Mucosa of stomach (tissue), 1 donor: ENCODE results near the gene DMRT3.

Experiments used
- H3K27me3 ChIP-seq: one replicate; pipeline ENCODE4 v1.7.0; 2013; ENCODE audit warnings: mild to moderate bottlenecking, low read length; ENCODE audit not compliant: control insufficient read depth, insufficient read depth
- H3K36me3 ChIP-seq: one replicate; pipeline ENCODE4 v1.7.0; 2013; ENCODE audit warnings: low read length; ENCODE audit not compliant: control insufficient read depth, insufficient read depth
- H3K4me1 ChIP-seq: one replicate; pipeline ENCODE4 v1.7.0; 2013; ENCODE audit warnings: mild to moderate bottlenecking, low read length; ENCODE audit not compliant: control insufficient read depth, insufficient read depth
- H3K4me3 ChIP-seq: one replicate; pipeline ENCODE4 v1.7.0; 2013; ENCODE audit warnings: low read length
- H3K9ac ChIP-seq: one replicate; pipeline ENCODE4 v1.7.0; 2013; ENCODE audit warnings: mild to moderate bottlenecking, low read length, moderate library complexity
- H3K9me3 ChIP-seq: one replicate; pipeline ENCODE4 v1.7.0; 2013; ENCODE audit warnings: mild to moderate bottlenecking, low read length, moderate library complexity; ENCODE audit not compliant: control insufficient read depth
- donor health status: Pancreatic carcinoma.

DMRT3 gene

DNA sequence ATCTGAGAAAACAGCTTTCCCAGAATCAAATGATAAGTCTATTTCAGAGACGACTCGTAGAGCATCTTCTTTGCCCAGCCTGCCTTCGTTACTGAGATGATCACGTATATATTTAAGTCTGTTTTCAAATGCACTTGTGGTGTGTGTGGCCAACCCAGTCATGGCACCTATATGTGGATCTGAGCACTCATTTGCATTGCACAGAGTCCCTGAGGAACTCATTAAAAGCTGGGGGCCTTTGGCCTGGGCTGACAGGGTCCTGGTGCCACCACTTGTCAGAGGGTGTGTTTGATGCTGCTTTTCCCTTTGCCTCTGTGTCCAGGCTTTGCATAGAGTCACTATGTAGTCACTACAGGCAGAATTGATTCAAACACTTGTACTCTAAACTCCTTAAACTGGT, 17.4 kb upstream of the DMRT3 start:
- Histone ChIP-seq H3K4me1 (no peaks in the 10 kb centered on the region), H3K9me3 (no peaks in the 10 kb centered on the region), H3K27me3 (peaks cover 17% of the 10 kb centered on the region), H3K36me3 (no peaks in the 10 kb centered on the region), H3K9ac (no peak overlapping the region), H3K4me3 (no peak overlapping the region)

DNA sequence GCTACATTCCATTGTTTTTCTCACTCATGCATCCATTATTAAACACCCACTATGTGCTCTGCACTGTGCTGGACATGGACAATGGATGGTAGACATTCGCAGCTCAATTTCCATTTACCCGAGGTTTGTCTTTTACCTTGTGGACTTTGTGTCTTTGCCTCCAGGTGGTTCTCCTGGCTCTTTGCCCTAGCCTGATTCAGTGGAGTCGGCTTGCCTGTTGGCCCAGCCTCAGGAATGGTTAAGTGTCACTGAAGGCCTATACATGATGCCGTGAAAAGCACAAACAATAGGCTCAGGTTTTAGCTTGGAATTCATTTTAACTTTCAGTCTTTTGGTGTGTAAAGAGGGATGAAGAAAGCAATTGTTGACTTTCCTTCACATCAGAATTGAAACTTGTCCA, 16.5 kb upstream of the DMRT3 start:
- Histone ChIP-seq H3K4me3 (no peak overlapping the region), H3K9ac (no peak overlapping the region), H3K9me3 (no peaks in the 10 kb centered on the region), H3K36me3 (no peaks in the 10 kb centered on the region), H3K27me3 (peaks cover 25% of the 10 kb centered on the region), H3K4me1 (no peaks in the 10 kb centered on the region)

DNA sequence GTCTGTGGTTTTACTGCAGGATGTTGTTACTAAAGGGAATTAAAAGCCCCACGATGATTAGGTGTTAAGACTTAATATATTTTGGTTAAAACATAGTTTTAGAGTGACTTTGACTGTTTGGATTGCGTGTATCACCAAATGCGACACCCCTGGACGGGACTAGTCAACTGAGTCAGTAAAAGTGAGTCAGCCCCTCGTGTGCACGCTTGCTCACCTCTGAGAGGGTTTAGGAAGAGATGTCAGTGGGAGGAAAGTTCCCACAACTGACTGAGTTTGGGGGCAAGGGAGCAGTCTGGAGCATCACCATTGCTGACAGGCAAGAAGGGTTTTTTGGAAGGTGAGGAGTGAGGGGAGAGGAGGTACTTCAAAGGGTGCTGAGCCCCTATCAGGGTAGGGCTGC, 14.4 kb upstream of the DMRT3 start:
- H3K4me1 ChIP-seq = no peaks in the 10 kb centered on the region
- H3K27me3 ChIP-seq = peaks cover 42% of the 10 kb centered on the region
- H3K9me3 ChIP-seq = no peaks in the 10 kb centered on the region
- H3K9ac ChIP-seq = no peak overlapping the region
- no peaks in the 10 kb centered on the region for H3K36me3 ChIP-seq
- H3K4me3 ChIP-seq = no peak overlapping the region

DNA sequence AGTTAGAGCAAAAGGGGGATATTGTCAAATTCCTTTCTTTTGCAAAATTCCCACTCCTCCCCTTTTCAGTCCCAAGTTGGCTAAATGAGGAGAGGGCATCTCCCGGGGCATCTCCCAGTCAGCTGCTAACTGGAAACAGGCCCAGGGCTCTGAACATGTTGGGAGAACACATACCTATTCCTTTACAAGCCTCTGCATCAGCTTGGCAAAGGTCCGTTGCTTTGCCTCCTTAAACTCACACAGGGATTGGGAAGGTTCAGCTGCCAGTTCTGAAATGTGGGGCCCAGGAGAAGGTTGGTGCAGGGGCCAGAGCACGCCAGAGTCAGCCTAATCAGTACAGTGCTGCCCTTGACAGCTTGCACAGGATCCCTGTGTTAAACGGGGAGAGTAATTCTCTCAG, 11.0 kb upstream of the DMRT3 start:
- Histone ChIP-seq H3K4me3 (no peak overlapping the region), H3K9ac (no peak overlapping the region), H3K36me3 (no peaks in the 10 kb centered on the region), H3K4me1 (peaks cover 4% of the 10 kb centered on the region), H3K27me3 (peaks cover 73% of the 10 kb centered on the region), H3K9me3 (no peaks in the 10 kb centered on the region)

DNA sequence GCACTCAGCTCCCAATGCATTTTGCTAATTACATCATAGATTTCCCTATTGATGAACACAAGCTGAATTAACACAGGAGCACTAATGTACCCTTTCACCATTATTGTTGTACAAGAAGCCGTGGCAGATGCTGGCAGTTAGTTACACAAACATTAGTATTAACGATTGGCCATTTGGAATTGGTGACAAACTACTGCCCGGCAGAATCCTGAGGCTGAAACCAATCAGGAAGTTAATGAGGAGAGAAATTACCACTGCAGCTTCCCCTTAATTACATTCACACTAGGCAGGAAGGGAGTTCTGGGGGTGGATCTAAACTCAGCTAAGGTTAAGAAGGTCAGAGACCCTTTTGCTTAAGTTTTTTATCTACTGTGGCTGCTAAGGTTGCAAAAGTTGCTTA, 9.6 kb upstream of the DMRT3 start:
- Histone ChIP-seq H3K9ac (no peak overlapping the region), H3K27me3 (peaks cover 76% of the 10 kb centered on the region), H3K4me3 (no peak overlapping the region), H3K9me3 (no peaks in the 10 kb centered on the region), H3K4me1 (peaks cover 7% of the 10 kb centered on the region), H3K36me3 (no peaks in the 10 kb centered on the region)

DNA sequence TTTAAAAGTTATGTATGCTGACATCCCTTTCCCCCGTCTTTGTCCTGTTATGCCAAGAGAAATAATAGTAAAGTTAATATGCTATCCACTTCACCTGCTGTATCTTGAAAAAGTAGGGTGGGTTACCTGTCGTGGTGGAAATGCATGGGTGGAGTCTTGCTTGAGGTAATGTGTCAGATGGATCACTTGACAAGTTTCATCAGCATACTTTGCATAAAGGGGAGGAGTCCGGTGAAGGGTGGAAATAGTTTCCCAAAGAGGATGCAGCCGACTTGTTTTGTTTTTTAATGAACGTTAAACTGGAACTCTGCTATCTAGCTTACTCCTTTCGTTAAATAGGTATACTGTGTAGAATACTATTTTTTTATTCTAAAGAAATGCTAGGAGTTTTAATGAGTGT, 9.0 kb upstream of the DMRT3 start:
- H3K4me3 ChIP-seq = no peak overlapping the region
- H3K9me3 ChIP-seq = no peaks in the 10 kb centered on the region
- H3K4me1 ChIP-seq = peaks cover 12% of the 10 kb centered on the region
- H3K36me3 ChIP-seq = no peaks in the 10 kb centered on the region
- H3K9ac ChIP-seq = no peak overlapping the region
- H3K27me3 ChIP-seq = peaks cover 79% of the 10 kb centered on the region

DNA sequence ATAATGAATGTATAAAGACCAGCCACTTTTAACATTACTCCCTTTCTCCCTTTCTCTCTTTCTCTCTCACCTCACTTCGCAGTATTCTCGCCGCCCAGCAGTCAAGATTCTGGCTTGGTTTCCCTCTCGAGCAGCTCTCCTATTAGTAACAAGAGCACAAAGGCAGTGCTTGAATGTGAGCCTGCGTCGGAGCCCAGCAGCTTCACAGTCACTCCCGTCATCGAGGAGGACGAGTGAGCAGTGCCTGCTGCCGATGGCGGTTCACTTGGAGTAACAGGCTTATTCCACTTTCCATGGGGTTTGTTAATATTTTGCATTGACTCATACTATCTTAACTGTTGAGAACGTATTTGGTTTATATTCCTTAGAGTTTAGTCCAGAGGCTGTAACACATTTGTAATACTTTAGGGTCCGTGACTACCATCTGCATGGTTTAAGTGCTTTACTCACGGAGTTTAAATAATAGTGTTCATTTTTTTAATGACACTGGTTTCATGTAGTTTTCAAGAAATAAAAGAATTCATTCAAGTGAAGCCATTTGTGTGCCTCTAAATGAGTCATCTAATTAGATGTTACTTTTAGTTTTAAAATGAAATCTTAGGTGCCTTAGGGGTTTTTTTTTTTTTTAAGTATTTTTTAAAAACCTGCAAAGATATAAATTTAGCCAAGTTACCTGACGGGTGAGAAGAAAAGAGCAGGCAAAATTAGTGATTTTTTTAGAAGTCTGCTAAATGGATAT, 8.4 kb upstream of the DMRT3 start:
- Histone ChIP-seq H3K36me3 (no peaks in the 10 kb centered on the region), H3K9me3 (no peaks in the 10 kb centered on the region), H3K9ac (no peak overlapping the region), H3K4me1 (peaks cover 18% of the 10 kb centered on the region), H3K27me3 (peaks cover 85% of the 10 kb centered on the region), H3K4me3 (no peak overlapping the region)

DNA sequence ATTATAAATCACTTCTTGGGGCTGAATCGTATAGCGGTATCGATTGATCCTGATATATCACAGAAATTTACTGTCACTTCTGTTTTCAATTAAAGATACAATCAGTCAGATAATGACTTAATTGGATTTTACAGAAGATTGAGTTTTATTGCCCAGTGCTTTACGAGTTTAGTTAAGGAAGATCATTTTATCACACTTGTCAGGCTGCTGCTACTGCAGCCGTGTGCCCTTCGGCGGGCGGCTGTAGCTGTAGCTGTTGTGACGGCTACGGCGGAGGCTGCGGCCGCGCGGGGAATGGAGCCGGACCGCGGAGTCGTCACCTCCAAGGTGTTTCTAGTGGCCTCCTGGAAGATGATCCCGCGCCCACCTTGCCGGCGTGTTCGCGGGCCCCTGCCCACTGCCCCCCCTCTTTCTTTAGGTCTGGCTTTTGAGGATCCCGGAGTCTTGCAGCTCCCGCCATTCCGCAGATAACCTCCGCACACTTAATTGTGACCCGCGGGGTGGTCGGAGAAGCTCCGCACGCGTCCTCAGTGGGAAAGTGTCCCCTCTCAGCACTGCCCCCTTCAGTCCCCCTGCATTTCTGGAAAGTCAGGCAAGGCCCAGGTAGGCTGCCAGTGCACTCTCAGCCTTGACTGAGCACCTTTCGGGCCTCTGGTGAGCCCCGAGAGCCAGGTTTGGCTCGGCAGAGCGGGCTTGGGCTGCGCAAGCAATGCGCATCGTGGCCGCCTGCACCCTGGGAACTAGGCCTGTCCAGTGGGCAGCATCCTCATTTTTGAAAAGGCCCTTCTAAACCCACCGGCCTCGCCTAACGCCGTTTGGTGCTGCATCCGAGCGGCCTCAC, 6.9 kb upstream of the DMRT3 start:
- no peak overlapping the region for H3K4me3 ChIP-seq
- H3K4me1 ChIP-seq = peaks cover 20% of the 10 kb centered on the region
- H3K27me3 ChIP-seq = peaks cover 96% of the 10 kb centered on the region
- H3K36me3 ChIP-seq = no peaks in the 10 kb centered on the region
- H3K9ac ChIP-seq = no peak overlapping the region
- H3K9me3 ChIP-seq = no peaks in the 10 kb centered on the region

DNA sequence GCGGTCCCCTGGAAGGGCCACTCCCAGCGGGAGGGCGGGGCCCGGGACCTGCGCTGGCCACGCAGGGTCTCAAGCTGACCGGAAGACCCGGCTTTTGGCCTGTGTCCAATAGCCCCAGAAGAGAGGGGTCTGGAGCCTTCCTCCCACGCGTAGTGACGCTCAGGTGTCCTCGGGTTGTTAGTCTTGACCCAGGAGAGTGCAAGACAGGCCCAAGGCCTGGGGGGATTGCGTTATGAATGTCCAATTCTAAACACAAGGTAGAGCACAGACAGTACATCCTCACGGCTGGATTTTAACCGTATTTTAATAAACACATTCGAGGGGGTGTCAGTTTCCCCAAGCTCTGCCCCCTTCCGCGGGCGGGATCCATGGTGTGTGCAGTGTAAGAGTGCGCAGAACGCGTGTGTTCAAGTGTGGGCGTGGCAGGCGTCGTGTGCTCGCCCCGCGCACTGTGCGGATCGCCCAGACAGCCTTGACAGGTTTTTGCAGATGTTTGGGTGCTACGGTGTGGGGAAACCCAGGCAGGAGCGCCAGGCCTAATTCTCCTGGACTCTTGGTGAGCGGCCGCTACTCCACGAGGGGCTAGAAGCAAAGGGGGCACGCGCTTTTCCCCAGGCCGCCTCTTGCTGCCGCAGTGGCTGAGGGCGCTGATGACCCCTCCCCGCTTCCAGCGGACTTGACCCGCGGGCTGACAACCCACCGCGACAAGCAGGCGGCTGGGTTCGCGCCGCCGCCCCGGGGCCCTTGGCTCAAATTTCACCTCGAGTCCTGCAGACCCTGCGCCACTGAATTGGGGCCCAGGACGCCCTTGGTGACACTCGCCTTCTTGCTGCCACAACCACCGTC, 6.1 kb upstream of the DMRT3 start:
- Histone ChIP-seq H3K36me3 (no peaks in the 10 kb centered on the region), H3K4me1 (peaks cover 20% of the 10 kb centered on the region), H3K9me3 (no peaks in the 10 kb centered on the region), H3K27me3 (peaks cover 97% of the 10 kb centered on the region), H3K9ac (no peak overlapping the region), H3K4me3 (no peak overlapping the region)

DNA sequence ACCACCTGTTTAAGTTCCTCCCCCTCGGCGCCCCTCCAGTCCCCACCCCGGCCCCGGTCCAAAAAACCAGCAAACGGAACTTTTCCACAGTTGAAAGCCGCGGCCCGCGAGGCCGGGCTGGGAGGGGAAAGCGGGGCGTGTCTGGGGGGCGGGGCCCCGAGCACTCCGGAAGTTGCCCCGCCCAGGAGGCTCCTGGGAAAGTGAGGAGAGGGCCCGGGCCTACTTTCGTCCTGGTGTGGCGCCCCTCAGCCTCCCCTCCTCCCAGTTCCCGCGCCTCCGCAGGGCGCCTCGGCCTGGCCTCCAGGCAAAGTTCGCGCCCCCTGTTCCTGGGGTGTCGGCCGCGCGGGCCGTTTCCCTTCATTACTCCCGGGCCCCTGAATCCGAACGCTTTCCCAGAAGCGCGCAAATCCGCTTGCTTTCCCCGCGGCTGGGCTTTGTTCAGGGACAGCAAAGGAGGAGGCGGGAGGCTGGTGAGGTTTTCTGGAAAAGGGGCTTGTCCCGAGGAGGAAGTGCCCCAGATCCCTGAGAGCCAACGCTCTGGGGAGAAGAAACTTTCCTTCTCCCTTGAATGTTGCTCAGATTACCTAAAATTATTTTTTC, 4.5 kb upstream of the DMRT3 start:
- peaks cover 97% of the 10 kb centered on the region for H3K27me3 ChIP-seq
- H3K4me3 ChIP-seq = no peak overlapping the region
- H3K36me3 ChIP-seq = no peaks in the 10 kb centered on the region
- no peaks in the 10 kb centered on the region for H3K9me3 ChIP-seq
- H3K4me1 ChIP-seq = peaks cover 23% of the 10 kb centered on the region
- H3K9ac ChIP-seq = no peak overlapping the region

DNA sequence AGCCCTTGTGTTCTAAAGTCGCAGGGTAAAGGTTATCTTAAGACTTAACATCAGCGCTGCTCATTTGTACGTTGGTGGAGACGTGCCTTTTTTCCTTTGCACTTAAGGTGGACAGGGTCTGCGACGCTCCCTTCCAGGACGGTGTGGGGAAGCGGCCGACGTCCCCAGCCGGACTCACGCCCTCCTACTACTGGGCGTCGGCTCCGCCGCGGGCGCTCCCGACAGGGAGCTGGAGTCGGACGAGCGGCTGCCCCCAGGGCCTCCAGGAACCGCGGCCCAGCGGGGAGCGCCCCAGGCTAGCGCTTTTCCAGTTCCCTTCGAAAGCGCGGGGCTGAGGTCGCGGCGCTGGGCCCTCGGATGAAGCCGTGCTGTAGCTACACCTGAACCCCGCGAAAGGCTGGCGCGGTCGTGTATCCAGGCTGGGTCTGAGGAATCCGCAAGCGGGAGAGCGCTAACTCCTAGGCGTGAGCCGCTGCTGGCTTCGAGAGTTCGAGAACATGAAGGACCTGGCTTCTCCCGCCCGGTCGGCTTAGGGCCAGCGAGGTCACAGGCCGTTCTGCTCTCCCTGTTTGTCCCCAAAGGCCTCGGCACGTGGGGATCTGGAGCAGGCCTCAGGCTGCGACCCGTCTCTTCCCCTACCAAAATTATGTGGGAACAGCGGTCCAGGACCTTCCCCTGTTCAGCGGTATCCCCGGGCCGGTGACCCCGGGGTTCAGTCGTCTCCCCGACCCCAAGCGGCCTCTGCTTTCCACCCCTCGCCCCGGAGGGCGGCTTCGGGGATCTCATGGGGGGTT, 3.8 kb upstream of the DMRT3 start:
- no peak overlapping the region for H3K9ac ChIP-seq
- no peak overlapping the region for H3K4me3 ChIP-seq
- no peaks in the 10 kb centered on the region for H3K9me3 ChIP-seq
- peaks cover 23% of the 10 kb centered on the region for H3K4me1 ChIP-seq
- H3K36me3 ChIP-seq = no peaks in the 10 kb centered on the region
- peaks cover 95% of the 10 kb centered on the region for H3K27me3 ChIP-seq
